ENCODE measurements around the gene RCSD1. TPM values are rescaled to one million over a fixed set of nuclear protein-coding genes. Genes with fewer than 3 reads are reported as not detected.

RCSD1 gene
- total RNA-seq, 1 donor from 2014 or later, result 3.7 TPM

DNA sequence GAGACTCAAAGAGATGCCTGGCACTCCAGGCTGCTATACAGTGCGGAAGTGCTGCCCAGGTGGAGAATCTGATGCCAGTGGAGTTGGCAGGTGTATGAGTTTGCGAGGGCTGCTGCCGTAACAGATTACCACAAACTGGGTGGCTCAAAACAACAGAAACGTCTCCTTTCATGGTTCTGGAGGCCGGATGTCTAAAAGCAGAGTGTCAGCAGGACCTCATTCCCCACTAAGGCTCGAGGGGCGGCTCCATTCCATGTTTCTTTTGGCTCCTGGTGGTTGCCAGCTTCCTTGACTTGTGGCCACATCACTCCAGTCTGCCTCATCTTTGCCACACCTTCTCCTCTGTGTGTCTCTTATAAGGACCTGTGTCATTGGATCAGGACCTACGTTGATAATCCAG, 10.0 kb downstream of the RCSD1 start:
- no peak for ATAC-seq
- no peak for DNase-seq (ENCODE audit: low spot score)

DNA sequence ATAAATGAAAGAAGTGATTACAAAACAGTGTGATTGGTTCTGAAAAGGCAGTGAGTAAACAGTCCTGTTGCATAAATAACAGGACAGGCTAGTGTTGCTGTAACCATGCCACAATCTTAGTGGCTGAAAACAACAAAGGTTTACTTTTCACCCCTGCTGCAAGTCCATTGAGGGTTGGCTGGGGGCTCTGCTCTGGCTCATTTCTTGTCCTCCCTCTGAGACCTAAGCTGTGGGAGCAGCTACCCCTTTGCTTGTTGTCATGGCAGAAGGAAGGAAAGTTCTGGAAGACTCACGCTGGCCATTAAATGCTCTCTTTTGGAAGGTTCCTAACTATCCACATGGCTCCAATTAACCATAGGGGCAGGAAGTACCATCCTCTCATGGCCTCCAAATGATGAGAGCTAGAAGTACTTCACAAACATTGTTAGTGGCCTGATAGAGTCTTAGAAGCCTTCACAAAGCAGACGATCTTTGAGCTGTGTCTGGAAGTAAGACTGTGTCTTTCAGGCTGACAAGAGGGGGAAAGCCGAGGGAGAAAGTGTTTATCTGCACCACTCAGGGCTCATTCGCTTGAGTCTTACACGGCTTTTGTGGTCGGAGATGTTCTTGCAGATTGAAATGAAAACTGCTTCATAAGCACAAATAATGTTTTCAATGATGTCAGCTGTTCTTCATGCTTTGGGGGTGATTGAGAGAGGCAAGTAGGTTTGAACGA, 11.9 kb downstream of the RCSD1 start:
- DNase-seq (ENCODE audit: low spot score), result no peak
- ATAC-seq, result no peak

DNA sequence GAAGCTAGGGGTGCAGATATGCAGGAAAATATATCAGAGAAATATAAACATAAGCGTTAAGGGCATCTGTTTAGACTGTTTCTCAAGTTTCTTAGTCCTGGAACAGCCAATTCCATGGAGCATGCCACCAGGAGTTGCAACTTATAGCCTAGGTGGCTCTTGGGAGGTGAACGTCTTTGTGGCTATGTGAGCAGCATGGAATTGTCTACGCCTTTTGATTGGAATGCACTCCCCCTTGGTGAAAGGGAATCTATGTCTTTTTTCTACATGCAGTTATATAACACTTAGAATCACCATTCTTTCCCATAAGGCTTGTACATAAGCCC, 12.4 kb downstream of the RCSD1 start:
- ATAC-seq, result no peak
- no peak for DNase-seq (ENCODE audit: low spot score)

DNA sequence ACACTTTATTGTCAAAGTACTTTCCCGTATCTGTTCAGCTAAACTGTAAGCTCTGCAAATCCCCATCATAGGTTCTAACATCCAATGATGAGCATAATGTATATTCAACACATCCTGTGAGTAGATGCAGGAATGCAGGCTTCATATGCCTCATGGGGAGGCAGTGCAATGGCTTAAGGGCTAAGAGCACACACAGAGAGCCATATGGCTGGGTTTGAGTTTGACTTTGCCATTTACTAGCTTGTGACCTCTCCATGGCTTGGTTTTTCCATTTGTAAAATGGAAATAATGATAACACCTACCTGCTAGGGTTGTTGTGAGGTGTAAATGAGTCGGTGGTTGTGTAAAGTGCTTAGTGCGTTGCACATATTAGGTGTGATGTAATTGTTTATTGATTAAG, 13.4 kb downstream of the RCSD1 start:
- ATAC-seq, result no peak

DNA sequence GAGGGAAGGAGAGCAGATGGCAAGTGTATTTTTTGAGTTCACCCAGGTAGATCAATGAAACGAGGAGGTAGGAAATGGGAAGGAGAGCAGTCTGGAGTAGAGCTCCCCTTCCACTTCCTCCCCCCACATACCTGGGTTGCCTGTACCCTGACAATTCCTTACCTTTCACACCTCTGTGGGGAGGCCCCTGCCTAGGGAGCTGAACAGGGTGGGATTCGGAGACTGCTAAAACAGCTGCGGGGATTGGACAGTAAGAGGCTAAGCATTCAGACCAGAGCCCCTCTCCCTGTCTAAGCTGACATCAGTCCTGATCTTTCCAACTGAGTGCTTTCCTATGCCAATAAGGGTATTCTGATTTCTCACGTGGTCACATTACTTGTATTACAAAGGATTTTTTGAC, 14.5 kb downstream of the RCSD1 start:
- no peak for ATAC-seq

More for the DNA sequence above, 13.4 kb downstream of the RCSD1 start:
- no peak for DNase-seq (ENCODE audit: low spot score)

DNA sequence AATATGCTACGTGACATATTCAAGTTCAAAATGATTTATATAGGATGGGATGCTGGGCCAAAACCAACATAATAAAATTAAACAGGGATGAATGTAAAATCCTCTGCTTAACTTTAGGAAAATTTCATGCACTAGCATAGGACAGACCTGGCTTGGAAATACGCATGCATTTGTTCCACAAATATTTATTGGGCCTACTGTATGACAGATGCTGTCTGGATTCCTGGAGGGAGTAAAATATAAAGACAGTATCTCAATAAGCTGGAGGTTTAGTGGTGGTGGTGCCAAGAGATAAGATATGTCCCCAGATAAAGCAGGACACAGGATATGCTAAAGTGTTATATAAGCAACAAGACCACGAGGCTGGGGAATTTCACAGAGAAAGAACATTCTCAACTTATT, 15.1 kb downstream of the RCSD1 start:
- ATAC-seq, result no peak
- DNase-seq (ENCODE audit: low spot score), result no peak

More for the DNA sequence above, 14.5 kb downstream of the RCSD1 start:
- DNase-seq (ENCODE audit: low spot score), result no peak

DNA sequence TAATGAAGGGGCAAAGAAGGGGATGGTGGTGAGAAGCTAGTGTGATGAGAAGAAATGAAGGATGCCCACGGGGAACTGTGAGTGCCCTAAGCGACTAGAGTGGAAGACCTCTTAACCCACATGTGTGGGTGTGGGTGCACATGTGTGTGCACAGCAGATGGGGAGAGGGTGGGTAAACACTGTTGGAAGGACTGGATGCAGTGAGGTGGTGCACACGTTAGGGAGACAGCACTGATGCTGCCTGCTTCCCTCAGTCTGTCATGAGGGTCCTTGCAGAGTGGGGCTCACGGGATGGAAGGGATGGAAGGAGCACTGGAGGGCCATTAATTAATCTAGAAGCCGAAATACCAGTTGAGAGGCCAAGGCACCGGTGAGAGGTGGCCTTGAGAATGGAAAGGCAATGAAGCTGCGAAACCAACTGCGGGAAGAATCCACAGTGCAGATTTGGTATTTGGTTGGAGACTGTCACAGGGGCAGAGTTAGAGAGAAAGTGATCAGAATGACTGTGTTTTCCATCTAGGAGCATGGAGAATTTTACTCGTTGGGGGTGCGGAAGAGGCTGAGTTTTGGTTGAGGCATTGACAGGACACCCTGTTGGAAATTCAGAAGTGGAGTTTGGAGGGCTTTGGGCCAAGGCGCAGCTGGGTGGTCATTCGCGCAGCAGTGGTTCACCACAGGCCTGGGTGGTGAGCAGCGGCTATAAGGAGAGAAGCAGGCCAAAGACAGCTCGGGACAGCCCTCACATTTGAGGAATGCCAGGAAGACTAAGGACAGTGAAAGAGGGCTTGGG, 15.8 kb downstream of the RCSD1 start:
- ATAC-seq (no peak), DNase-seq (ENCODE audit: low spot score) (no peak)

DNA sequence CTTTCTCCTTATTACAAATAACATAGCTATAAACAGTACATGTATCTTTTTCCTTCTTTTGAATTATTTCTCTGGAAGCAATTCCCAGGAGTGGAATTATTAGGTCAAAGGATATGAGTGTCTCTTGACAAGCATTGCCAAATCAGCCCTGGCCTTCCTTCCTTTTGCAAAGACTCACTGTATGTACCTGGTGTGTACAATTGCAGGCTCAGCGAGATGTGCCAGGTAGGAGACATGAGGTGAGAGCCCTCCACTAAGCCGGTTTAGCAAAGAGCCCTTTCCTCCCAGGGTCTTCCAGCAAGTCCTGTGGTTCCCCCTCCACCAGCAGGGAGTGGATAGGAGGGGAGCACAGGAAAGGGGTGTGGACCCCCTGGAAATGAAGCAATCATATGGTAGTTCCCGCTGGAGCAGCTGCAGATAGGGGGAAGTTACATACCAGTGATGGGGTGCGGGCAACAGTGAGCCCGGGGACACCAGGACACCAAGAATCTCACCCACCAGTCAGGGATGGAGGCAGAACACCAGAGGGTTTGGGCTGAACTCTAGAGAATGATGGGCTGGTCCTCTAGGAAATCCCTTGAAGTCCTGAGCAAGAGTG, 18.3 kb downstream of the RCSD1 start:
- no peak for ATAC-seq
- no peak for DNase-seq (ENCODE audit: low spot score)

DNA sequence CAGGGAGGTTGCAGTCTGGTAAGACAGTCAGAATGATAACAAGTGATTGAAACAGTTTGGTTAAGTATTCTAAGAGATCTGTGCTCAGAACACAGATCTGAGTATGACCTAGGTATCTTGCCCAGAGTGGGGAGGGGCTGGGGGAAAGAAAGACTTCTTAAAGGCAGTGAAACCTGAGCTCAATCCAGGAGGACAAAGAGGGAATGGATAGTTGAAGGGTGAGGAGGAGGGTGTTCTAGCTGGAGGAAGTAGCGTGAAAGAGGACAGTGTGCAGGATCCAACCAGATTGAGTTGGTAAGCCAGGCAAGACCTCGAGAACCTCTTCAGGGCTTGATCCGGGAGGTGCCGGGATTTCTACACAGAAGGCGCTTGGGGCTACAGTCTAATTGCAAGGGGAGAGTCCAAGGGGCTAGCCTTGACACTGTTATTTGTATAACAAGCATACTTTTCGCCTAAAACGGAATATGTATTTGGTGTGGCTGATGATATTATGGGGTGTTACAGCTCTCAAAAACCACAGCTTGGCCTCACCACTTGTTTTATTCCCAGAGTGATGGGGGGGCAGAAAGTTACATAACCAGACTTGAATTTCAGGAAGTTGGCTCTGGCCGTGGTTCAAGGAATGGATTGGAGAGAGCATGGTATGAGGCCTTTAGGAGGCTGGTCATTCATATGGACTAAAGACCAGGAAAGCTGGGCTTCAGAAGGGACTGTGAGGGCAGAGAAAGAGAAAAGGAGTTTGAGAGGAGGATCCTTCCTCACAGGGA, 19.1 kb downstream of the RCSD1 start:
- no peak for DNase-seq (ENCODE audit: low spot score)
- peak; percentile 20 for ATAC-seq

DNA sequence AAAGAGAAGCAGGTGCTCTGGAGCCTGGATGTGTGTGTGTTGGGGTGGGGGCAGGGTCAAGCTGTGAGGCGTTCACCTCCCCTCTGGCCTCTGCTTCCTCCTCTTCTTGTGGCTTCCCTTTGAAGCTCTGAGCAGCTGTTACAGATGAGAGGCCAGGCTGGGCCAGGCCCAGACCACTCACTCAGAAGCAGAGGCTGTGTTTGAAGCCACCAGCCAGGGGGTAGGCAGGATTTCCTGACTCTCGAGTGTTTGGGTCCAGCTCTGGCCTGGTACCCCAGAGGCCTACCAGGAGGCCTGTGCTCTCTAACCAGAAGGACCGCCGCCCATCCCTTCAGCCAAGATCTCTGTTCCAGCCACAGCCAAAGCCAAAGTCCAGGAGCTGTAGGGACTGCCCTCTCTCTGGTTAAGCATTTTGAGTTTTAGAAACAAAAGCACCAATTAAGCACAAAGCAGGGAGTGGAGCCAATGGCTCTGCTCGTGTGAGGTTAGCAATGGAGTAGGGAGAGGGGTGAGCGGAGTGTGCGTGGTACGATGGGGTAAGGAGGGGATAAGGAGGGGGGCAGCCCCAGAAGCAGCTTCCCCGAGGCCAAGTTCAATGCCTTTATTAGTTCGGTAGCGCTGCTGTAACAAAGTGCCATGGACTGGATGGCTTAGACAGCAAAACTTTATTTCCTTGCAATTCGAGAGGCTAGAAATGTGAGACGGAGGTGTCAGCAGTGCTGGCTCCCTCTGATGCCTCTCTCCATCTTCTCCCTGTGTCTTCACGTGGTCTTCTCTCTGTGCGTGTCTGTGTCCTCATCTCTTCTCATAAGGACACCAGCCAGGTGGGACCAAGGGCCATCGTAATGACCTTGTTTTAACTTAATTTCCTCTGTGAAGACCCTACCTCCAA, 20.5 kb downstream of the RCSD1 start:
- ATAC-seq, result no peak
- no peak for DNase-seq (ENCODE audit: low spot score)

DNA sequence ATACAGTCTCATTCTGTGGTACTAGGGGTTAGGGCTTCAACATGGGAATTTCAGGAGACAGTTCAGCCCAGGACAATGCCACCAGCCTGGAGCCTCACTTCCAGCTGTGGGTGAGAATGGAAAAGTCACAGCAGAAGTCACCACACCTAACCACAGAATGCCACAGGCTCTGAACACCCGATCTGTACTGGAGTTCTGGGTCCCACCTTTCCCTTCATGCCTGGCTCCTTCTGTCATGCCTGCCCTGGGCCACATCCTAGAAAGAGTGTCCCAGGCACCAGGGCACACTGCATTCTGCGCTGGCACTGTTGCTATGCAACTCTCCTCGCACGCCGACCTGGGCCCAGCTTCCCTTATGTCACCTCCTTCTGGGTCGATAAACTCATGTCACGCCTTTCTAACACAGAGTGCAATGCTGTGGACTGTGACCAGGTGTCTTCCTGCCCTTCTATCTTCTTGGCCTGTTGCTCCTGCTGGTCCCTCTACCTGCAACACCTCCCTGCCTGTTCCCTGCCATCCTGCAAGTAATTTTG, 21.2 kb downstream of the RCSD1 start:
- ATAC-seq (peak; percentile 81), DNase-seq (ENCODE audit: low spot score) (no peak)

DNA sequence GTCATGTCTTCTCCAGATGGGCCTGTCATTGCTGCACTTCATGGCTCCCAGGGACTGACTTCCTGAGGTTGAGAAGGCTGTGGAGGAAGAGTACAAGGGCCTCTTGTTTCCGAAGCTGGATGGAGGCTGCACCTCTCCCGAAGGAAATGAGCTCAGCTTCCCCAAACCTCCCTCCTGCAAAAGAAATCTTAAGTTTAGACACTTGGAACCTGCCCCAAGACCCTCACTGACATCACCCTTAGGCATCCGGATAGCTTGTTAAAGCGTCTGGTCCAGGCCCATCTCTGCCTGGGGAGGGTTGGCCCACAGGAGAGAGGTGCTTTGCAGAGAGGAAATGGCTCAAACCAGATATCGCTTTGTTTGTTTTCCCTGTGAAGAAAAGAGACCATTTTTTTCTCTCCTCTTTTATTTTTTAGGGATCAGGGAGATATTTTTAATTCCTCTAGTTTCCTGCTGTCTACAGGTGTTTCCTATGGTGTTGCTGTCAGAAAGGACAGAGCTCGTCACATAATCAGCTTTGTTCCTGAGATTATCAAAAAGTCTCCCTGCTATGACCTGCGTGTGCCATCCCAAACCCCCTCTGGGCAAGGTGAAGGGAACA, 25.0 kb downstream of the RCSD1 start:
- ATAC-seq, result no peak
- no peak for DNase-seq (ENCODE audit: low spot score)

DNA sequence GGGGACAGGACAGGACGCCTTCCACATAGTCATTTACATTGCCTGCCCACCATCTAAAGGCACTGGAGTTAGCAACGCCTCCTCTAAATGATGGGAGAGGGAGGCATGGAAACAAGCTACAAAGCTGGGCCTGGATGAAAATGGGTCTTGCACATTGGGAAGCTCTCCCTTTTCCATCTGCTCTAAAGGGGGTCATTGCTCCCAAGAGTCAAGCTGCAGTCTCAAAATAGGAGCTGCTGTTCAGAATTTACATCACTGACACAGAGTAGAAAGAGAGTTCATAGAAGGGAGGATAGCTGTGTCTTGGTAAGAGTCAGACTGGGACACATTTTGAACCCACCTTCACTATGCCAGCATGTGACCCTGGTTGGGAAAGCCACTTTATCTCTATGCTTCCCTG, 26.6 kb downstream of the RCSD1 start:
- ATAC-seq (peak; percentile 15), DNase-seq (ENCODE audit: low spot score) (no peak)

DNA sequence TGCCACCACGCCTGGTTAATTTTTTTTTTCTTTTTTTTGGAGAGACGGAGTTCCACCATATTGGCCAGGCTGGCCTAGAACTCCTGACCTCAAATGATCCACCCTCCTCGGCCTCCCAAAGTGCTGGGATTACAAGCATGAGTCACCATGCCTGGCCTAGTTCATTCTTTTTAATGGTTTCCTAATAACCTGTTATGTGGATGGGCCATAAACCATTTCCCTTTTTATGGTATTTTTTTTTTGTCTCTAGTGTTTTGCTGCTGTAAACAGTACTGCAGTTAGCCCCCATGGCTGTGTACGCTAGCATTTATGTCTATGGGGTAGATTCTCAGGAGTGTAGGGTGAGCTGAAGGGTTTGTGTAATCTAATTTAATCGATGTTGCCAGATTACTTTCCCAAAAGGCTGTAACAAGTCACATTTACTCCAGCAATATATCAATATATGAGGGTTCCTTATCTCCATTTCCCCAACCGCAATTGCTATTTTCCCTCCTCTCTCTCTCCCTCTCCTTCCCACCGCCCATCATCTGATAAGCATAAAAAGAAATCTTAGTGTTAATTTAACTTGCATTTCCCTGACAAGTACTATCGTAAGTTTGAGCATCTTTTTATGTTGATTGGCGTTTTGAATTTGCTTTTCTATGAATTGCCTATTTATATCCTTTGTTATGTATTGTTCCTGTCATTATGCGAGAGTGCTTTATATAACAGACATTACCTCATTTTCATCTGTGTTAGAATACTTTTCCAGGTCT, 28.7 kb downstream of the RCSD1 start:
- DNase-seq (ENCODE audit: low spot score) (no peak), ATAC-seq (no peak)

DNA sequence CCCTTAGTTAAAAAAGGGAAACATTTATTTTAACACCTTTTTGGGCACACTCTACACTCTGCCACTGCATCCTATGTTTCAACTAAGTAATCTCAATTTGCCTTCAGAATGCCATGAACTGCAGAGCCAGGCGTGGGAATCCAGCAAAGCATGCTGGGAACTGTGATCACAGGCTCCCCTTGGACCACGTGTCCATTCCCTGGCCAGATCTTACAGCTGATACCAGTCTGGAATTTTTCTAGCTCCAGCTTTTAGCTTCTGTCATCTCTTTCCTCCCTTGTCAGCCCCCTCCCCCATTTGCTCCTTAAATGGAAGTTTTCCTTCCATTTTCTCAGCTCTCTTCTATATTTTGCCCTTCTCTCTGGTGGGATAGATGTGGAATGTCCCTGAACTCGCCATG, 29.4 kb downstream of the RCSD1 start:
- no peak for ATAC-seq

DNA sequence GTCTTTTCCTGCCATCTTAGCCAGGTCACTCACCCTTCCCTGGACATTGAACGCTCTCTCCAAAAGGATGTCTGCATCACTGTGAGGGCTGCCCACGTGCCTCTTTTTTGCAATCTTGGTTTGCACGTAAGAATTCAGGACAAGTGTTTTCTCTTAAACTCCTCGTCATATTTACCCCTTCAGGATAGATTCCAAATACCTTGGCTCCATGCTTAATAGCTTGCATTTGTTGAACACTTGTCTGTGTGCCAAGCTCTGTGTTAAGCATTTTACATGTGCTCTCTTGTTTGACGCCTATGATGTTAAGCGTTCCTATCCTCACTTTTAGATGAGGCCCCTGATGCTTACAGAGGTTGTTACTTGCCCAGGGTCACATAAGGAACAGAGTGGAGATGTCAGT, 29.8 kb downstream of the RCSD1 start:
- no peak for DNase-seq (ENCODE audit: low spot score)
- no peak for ATAC-seq

More for the DNA sequence above, 29.4 kb downstream of the RCSD1 start:
- no peak for DNase-seq (ENCODE audit: low spot score)

DNA sequence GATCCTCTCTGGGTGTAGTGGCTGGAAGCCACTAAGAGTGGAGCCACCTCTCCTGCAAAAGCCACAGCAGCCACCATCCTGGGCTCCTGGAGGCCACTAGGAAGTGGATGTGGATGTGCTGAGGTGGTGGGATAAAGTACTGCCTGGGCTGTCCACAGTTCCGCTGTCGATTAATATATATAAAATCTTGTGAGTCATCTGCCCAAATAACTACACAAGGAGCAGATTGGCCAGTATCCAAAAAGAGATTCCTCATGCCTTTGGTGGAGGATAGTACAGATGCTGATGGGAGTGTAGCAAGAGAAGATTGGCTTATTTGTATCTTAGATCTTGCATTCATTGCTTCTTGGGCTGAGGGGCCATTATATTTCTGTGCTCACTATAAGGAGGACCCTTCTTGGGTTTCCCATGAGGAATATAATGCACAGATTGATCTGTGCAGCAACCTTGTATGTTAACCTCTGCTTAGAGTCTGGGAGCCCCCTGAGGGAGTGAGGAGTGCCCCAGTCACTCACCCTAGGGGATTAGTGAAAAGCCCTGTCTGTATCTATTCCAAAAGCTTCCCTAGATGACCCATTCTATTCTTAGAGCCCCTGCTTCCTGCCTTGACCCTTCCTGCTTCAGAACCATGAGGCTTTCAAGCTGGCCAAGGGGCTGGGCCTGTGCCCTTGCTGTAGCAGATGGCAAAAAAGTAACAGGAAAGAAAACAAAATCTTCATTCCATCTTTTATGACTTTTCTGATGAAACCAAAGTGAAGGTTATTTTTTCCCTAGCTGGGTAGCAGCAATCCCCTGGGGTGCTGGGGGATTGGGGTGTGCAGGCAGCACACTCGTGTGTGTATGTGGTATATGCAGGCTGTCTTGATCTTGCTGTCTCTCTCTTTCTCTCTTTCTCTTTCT, 31.7 kb downstream of the RCSD1 start:
- DNase-seq (ENCODE audit: low spot score) (no peak), ATAC-seq (no peak)

Measured in left lobe of liver (tissue), 2 donors.